Neural cell (in vitro differentiated cells): ENCODE measurements around the gene FBXO5. TPM values are rescaled to one million over a fixed set of nuclear protein-coding genes. Genes with fewer than 3 reads are reported as not detected.

Experiments
- H2AFZ ChIP-seq: fragments of 200-600, 300-800 bp; sonication (generic), shearing (Covaris generic); 2 replicates; pipeline ENCODE4 v1.6.0; 2014; ENCODE audit warnings: low read depth, mild to moderate bottlenecking, antibody characterized with exemption, low read length, moderate library complexity
- H3F3A ChIP-seq: fragments of 200-600 bp; shearing (Covaris generic); 2 replicates; pipeline ENCODE4 v1.6.1; 2016; ENCODE audit warnings: mild to moderate bottlenecking, moderate library complexity, mixed read lengths, antibody characterized with exemption, low read length; ENCODE audit not compliant: insufficient read depth, poor library complexity, severe bottlenecking
- H3K27ac ChIP-seq: fragments of 200-600, 300-800 bp; sonication (generic), shearing (Covaris generic); 2 replicates; pipeline ENCODE4 v1.5.1; 2014; ENCODE audit warnings: mild to moderate bottlenecking, low read length, moderate library complexity
- H3K27me3 ChIP-seq: fragments of 300-800, 200-600 bp; sonication (generic), shearing (Covaris generic); 2 replicates; pipeline ENCODE4 v1.6.0; 2014; ENCODE audit warnings: mild to moderate bottlenecking, low read depth, low read length, moderate library complexity; ENCODE audit not compliant: insufficient read depth
- H3K36me3 ChIP-seq: fragments of 300-800, 200-600 bp; sonication (generic), shearing (Covaris generic); 2 replicates; pipeline ENCODE4 v1.5.1; 2014; ENCODE audit warnings: mild to moderate bottlenecking, antibody characterized with exemption, low read length, moderate library complexity; ENCODE audit not compliant: insufficient read depth
- H3K4me2 ChIP-seq: fragments of 300-800, 200-600 bp; sonication (generic), shearing (Covaris generic); 2 replicates; pipeline ENCODE4 v1.6.0; 2014; ENCODE audit warnings: mild to moderate bottlenecking, low read length
- H3K4me3 ChIP-seq: fragments of 300-800, 200-600 bp; sonication (generic), shearing (Covaris generic); 2 replicates; pipeline ENCODE4 v1.5.1; 2014; ENCODE audit warnings: mild to moderate bottlenecking, low read length, moderate library complexity
- H3K79me2 ChIP-seq: fragments of 200-600 bp; shearing (Covaris generic); replicated peaks from 2 replicates; pipeline ENCODE4 v1.6.0; 2014; ENCODE audit warnings: mild to moderate bottlenecking, low read length, moderate library complexity; ENCODE audit not compliant: insufficient read depth
- H3K9ac ChIP-seq: fragments of 300-800, 200-600 bp; sonication (generic), shearing (Covaris generic); 2 replicates; pipeline ENCODE4 v1.6.1; 2016; ENCODE audit warnings: mild to moderate bottlenecking, low read length, mixed read lengths
- H3K9me2 ChIP-seq: fragments of 200-600 bp; shearing (Covaris generic); 2 replicates; pipeline ENCODE4 v1.6.1; 2016; ENCODE audit warnings: mild to moderate bottlenecking, low read length, mixed read lengths; ENCODE audit not compliant: insufficient read depth
- H3K9me3 ChIP-seq: fragments of 200-600, 300-800 bp; sonication (generic), shearing (Covaris generic); 2 replicates; pipeline ENCODE4 v1.6.1; 2016; ENCODE audit warnings: mild to moderate bottlenecking, mixed run types, low read length, moderate library complexity, mixed read lengths
- H4K20me1 ChIP-seq: fragments of 200-600 bp; shearing (Covaris generic); 2 replicates; pipeline ENCODE4 v1.6.1; 2016; ENCODE audit warnings: mild to moderate bottlenecking, mixed run types; ENCODE audit not compliant: insufficient read depth
- CTCF ChIP-seq: fragments of 450-650 bp; IDR thresholded peaks from 2 replicates; pipeline ENCODE4 v1.5.1; 2014; ENCODE audit warnings: antibody characterized with exemption, mild to moderate bottlenecking, moderate library complexity; ENCODE audit not compliant: poor library complexity, severe bottlenecking
- EP300 ChIP-seq: fragments of 450-650 bp; conservative IDR thresholded peaks from 2 replicates; pipeline ENCODE4 v1.6.1; 2014; ENCODE audit warnings: antibody characterized with exemption, mild to moderate bottlenecking, moderate library complexity; ENCODE audit not compliant: poor library complexity, severe bottlenecking
- EZH2 ChIP-seq: fragments of 200-600, 300-800 bp; shearing (Covaris generic), sonication (generic); IDR thresholded peaks from 2 replicates; pipeline ENCODE4 v1.6.1; 2014; ENCODE audit warnings: antibody characterized with exemption, low read length, borderline replicate concordance, mild to moderate bottlenecking; ENCODE audit not compliant: insufficient read depth, poor library complexity, severe bottlenecking
- MXI1 ChIP-seq: fragments of 450-650 bp; conservative IDR thresholded peaks from 2 replicates; pipeline ENCODE4 v1.6.1; 2014; ENCODE audit warnings: antibody characterized with exemption, mild to moderate bottlenecking; ENCODE audit not compliant: poor library complexity, severe bottlenecking
- POLR2AphosphoS5 ChIP-seq: IDR thresholded peaks from 2 replicates; pipeline ENCODE4 v1.6.1; 2012
- RAD21 ChIP-seq: fragments of 450-650 bp; conservative IDR thresholded peaks from 2 replicates; pipeline ENCODE4 v1.6.1; 2014; ENCODE audit warnings: antibody characterized with exemption, mild to moderate bottlenecking, moderate library complexity
- REST ChIP-seq: IDR thresholded peaks from 2 replicates; pipeline ENCODE4 v1.6.1; 2012; ENCODE audit warnings: borderline replicate concordance
- SMC3 ChIP-seq: fragments of 450-650 bp; conservative IDR thresholded peaks from 2 replicates; pipeline ENCODE4 v1.6.1; 2014; ENCODE audit warnings: antibody characterized with exemption, mild to moderate bottlenecking, moderate library complexity; ENCODE audit not compliant: poor library complexity
- TAF1 ChIP-seq: IDR thresholded peaks from 2 replicates; pipeline ENCODE4 v1.6.1; 2012; ENCODE audit warnings: low read depth
- polyA plus RNA-seq: library from polyadenylated mRNA; depleted of rRNA; stranded (reverse); fragments of >200 nt; gene quantifications from 2 replicates; pipeline ENCODE4 v1.2.3, GENCODE V29; 2014

The FBXO5 gene
- polyA plus RNA-seq, 1 donor from 2014 or later = 8.7 TPM

- no peaks in the 10 kb centered on the region for H3K27me3 ChIP-seq
- H3K4me2 ChIP-seq = no peak overlapping the region
- no peaks in the 10 kb centered on the region for H3K36me3 ChIP-seq
- H3K9me2 ChIP-seq = no peaks in the 10 kb centered on the region
- H2AFZ ChIP-seq = no peak overlapping the region
- no peaks in the 10 kb centered on the region for H3F3A ChIP-seq
- no peak overlapping the region for H3K27ac ChIP-seq
- H3K4me3 ChIP-seq = no peak overlapping the region
- TF ChIP-seq POLR2AphosphoS5 = no peak
- no peak for TF ChIP-seq TAF1
- TF ChIP-seq REST = no peak
- TF ChIP-seq EP300 = no peak
- TF ChIP-seq MXI1 = no peak
- no peak for TF ChIP-seq SMC3
- TF ChIP-seq RAD21 = no peak
- no peak for TF ChIP-seq CTCF
- no peak for TF ChIP-seq EZH2
- H4K20me1 ChIP-seq = no peaks in the 10 kb centered on the region
- no peaks in the 10 kb centered on the region for H3K79me2 ChIP-seq
- no peaks in the 10 kb centered on the region for H3K9me3 ChIP-seq
- no peak overlapping the region for H3K9ac ChIP-seq
Observed at GRCh38 chr6:152942319-152942869, 40.4 kb downstream of the FBXO5 start.

GRCh38 chr6:152941746-152942145, 41.1 kb downstream of the FBXO5 start:
- Histone ChIP-seq H4K20me1 (no peaks in the 10 kb centered on the region), H3F3A (no peaks in the 10 kb centered on the region), H3K4me3 (no peak overlapping the region), H3K9me3 (no peaks in the 10 kb centered on the region), H3K9ac (no peak overlapping the region), H2AFZ (no peak overlapping the region), H3K79me2 (no peaks in the 10 kb centered on the region), H3K36me3 (no peaks in the 10 kb centered on the region), H3K27ac (no peak overlapping the region), H3K9me2 (no peaks in the 10 kb centered on the region), H3K27me3 (no peaks in the 10 kb centered on the region), H3K4me2 (no peak overlapping the region)
- TF ChIP-seq MXI1 (no peak), CTCF (no peak), POLR2AphosphoS5 (no peak), TAF1 (no peak), REST (no peak), EP300 (no peak), RAD21 (no peak), EZH2 (no peak), SMC3 (no peak)
